NOMO-1 treated with dmso at 0.1 percent for 144 hours (cell line): ENCODE data around the gene TAGLN2.
"Not testable (repeated sequence)": the region's sequence is repeated elsewhere in the genome, so short reads cannot be mapped to it uniquely, and the experiment has no call there.

ENCODE experiments used
- DNase-seq: peaks from one replicate; lab custom pipeline; 2025; ENCODE audit not compliant: unreplicated experiment; lab: John Stamatoyannopoulos, UW

The TAGLN2 gene

GRCh38 chr1:159902541-159902940 is 22.8 kb downstream of the TAGLN2 start:
- no peak for DNase-seq

GRCh38 chr1:159900755-159901360 is 24.4 kb downstream of the TAGLN2 start:
- DNase-seq: no peak

- peak; percentile 22 for DNase-seq
Observed at GRCh38 chr1:159900086-159900680, 25.1 kb downstream of the TAGLN2 start, which contains the start of gene CFAP45. TSS of gene CFAP45 (minus strand) at chr1:159900165. CDS start at chr1:159900098, 67 bp downstream.

DNA sequence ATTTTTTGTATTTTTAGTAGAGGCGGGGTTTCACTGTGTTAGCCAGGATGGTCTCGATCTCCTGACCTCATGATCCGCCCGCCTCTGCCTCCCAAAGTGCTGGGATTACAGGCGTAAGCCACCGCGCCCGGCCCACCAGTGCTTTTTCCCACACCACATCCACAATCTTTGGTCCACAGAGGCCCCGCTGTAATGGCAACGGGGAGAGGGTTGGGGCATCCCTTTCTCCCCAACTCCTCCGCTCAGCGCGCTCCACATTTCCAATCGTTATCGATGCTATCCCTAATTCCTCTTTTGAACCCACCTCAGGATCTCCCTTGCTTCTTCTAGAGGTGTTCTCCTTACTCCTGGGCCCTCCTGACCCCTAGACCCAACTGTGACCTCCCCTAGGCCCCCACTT is 25.7 kb downstream of the TAGLN2 start:
- DNase-seq: not testable (repeated sequence)

DNA sequence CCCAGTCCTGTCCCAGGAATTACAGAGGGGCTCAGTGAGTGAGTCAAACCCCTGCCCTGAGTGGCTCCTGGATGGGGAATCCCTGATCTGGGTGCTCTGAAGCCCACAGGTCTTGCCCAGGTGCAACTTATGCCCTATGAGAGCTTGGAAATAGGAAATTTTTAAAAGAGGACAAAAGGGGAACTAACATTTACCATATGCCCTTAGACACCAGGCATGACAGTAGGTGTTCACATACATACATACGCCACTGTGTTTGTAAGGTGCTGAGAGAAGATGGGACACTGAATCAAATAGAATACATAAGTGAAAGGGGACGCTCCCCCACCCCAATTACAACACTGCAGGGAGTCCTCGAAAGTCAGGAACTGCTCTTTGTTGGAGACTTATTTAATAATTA is 26.8 kb downstream of the TAGLN2 start:
- DNase-seq: no peak

DNA sequence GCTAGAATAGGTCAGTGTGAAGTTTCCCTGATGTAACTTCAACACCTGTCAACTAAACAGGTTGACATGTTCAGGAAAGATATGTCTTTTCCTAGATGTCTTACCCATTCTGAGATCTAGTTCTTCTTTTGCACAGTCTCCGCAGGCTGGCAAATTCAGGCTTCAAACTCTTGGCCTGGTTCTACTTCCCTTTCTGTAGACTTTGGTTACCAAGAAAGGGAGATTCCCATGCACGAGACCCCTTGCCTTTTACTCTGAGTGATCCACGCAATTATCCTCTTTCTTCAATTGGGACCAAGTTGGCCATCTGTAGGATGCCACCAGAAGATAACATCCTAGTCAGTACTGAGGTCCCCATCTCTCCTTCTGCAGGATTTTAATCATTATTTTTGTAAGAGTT is 27.3 kb downstream of the TAGLN2 start:
- no peak for DNase-seq

DNA sequence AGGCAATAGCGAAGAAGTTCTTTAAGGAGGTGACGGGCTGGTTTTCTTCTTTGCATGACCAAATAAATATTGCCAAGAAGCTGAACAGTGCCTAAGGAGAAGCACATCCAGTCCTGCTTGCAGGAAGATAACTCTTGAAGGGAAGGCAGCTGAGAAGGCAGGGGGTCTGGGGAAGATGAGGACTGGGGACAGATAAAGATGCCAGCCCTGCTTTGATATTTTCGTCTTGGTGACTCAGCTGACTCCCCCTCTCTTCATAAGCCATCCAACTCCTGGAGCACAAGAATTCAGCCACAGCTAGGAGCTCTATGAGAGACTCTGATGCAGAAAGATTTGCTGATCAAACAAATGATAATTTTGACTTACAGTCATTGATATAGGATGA is 28.8 kb downstream of the TAGLN2 start:
- no peak for DNase-seq

- DNase-seq: no peak
Observed at GRCh38 chr1:159895836-159896545, 29.3 kb downstream of the TAGLN2 start.

DNA sequence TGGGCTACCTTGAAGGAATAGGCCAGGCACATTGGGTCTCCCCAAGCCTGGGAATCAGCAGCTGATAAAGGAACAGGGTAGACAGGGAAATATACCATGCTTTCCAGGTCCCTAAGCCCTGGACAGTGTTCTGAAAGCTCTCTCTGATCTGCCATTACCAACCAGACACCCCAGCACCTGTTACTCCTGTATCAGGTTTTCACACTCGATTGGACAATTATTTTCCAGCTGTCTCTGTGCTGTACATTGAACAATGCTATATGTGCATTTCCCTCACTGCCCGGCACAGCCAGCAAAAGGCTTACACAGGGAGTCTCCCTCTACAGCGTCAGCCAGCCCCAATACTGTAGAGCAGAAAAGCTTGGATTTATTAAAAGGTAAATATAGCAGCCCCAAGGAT is 30.0 kb downstream of the TAGLN2 start:
- no peak for DNase-seq

DNA sequence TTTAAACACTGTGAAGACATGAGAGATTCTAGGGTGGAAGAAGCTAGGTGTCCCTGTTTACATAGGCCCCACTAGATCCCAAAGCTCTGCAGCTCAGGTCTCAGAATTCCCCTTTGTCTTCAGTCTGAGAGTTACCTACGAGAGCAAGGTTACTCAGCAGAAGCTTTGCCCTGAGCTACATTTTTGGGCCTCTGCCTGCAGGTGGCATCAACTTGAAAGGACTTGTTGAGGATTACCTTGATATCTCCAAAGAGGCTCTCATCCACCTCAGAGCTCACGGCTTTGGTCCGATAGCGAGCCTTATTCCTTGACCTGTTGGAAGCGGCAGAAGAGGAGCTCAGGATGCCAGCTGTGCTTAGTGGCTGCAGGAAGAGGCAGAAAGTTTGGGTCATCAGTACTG is 32.4 kb downstream of the TAGLN2 start:
- DNase-seq: no peak

DNA sequence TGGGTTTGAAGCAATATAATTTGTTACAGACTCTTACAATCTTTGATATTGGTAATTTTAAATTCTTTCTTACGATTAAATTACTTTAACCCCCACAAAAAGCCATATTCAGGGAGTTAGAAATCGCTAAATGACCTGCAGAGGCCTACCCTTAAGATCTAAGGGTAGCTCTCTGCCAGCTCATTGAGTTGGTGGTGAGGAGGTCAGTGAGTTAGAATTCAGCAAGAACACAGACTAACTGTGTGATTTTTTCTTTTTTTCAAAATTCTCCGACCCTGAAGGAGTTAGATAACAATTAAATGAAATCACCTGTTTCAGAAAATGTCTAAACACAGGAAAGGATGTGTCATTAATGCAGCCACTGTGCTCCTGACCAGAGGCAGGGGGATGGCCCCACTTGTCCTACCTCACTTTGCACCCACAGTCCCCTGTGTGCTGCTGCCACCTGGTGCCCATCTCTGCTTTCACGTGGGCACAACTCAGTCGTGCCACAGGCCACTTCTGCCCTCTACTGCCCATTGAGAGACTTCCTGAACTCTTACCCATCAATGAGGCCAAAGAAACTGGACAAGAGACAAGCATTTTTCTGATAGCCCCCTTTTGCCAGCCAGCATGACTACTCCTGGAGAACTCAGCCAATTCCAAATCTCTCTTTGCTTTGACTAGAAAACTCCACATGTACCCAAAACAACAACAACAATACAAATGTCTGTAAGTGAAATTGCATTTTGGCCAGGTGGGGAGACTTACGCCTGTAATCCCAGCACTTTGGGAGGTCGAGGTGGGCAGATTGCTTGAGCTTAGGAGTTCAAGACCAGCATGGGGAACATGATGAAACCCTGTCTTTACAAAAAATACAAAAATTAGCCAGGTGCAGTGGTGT is 33.8 kb downstream of the TAGLN2 start:
- DNase-seq: peak; percentile 59

GRCh38 chr1:159890390-159890789 is 34.9 kb downstream of the TAGLN2 start:
- DNase-seq: no peak

DNA sequence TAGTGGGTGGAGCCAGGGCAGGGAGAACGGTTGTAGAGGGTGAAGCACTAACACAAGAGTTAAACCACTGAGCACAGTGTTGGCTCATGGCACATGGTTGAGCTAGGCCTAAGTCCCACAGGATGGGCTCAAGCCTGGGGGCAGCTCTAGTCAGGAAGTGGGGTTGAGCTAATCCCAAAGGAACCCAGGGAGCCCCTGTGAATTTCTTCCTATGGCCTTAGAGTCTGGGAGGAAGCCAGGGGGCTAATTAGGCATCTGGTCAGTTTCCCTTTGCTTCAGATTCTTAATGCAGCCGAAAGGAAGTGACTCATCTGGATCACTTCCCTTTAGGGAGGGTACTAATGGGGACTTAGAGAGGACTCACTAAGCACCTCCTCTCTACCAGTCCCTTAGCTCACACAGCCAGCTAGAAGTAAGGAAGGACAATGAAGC is 35.5 kb downstream of the TAGLN2 start:
- peak; percentile 86 for DNase-seq

DNA sequence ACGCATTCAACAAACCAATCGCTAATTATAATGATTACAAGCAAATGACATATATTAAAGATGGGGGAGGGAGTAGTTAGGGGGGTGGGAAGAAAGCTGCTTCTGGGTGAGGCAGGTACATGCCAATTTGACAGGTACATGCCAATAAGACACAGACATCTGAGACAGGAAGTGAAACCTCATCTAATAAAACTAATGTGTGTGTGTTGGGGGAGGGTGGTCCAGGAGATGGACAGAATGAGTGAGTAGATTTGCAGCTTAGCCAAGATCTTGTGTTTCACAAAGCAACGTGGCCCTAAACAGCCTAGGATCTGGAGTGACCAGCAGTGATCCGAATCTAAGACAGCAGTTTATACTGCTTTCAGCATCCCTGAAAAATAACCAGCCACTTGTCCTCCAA is 36.1 kb downstream of the TAGLN2 start:
- DNase-seq: no peak

DNA sequence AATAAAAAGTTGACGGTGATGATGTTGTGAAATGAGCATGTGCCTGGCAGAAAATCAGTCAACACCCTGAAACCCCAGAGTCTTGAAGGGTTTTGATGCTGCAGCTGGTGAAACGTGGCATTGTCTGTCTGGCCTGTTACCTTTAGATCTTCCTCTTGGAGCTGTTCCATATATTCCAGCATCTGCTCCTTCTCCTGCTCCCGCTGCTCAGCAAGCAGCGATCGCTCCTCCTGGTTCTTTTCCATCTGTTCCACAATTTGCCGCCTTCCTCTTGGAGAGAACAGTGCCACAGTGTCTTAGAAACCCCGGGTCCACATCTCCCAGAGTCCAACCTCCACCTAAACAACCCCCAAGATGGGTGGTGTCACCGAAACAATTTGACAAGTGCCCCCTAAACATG is 41.0 kb downstream of the TAGLN2 start:
- no peak for DNase-seq

GRCh38 chr1:159883134-159883533 is 42.2 kb downstream of the TAGLN2 start:
- DNase-seq: no peak

DNA sequence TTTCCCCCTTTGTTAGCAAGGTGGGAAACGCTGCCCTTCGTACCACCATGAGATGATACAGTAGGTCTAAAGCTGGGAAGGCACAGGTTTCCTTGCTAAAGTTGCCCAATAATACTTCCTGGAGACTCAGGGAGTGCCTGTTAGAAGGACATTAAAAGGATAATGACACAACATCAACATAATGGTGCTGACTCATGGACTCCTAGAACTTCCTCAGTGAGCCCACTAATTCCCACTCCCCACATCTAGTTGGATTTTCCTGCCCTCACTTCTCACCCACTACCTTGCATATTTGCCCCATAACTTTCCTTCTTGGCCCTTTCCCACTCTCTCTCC is 42.8 kb downstream of the TAGLN2 start:
- no peak for DNase-seq

- DNase-seq: no peak
Observed at GRCh38 chr1:159881622-159882526, 43.4 kb downstream of the TAGLN2 start.

DNA sequence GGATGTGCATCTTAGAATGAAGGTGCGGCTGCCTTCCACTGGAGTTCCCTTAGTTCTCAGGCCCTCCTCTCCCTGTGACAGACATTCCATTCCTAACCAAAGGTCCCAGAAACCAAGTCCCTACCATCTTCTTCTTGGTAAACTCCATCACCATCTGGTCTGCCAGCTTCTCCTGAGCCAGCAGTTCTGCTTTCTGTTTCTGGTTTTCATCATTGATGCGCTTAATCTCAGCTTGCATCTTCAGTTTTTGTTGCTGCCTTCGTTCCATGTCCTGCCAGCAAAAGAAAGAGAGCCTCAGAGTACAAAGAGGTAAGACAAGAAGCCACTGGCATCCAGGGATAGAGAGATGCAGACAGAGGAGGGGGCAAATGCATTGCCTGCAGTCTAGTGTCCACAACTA is 44.9 kb downstream of the TAGLN2 start:
- DNase-seq: peak; percentile 19

- peak; percentile 64 for DNase-seq
Observed at GRCh38 chr1:159879977-159880376, 45.3 kb downstream of the TAGLN2 start.

DNA sequence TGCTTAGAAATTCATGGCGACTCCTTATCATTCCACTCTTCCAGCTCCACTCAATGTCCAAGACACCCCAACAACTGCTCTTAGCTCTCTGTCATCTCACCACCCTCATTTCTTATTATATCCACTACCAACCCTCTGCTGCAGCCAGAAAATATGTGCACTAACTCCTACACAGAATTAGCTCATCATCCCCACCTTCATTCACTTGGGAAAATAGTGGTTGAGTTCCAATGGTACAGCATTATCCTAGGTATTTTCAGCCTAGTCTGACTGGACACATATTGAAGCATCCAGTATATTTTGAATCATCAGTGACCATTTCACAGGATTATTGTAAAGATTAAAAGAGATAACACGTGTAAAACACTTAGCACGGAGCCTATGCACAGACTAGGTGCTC is 46.2 kb downstream of the TAGLN2 start:
- DNase-seq: no peak
